Suprapubic skin (tissue), 4 donors: ENCODE results near the gene TRIM25.

Experiments used
- POLR2A ChIP-seq, 2 donors: fragments of 450-650 bp; IDR thresholded peaks; one replicate each; pipeline ENCODE4 v1.6.1; 2017; ENCODE audit warnings: antibody characterized with exemption in 2 of 2, mild to moderate bottlenecking in 2 of 2, moderate library complexity in 2 of 2
- POLR2AphosphoS5 ChIP-seq, 3 donors: sonication (generic); formaldehyde crosslinking; IDR thresholded peaks; one replicate each; pipeline ENCODE4 v1.6.1; 2017; ENCODE audit warnings: antibody characterized with exemption in 3 of 3
- TF ChIP-seq, protein P1 (sequence below), 2 donors: fragments of 200-600 bp in 1 of 2; fragments of 450-650 bp in 1 of 2; sonication (generic) in 1 of 2; IDR thresholded peaks; one replicate each; pipeline ENCODE4 v1.5.1; 2016 to 2019; ENCODE audit warnings: antibody characterized with exemption in 2 of 2, mild to moderate bottlenecking in 1 of 2, moderate library complexity in 1 of 2

DNA sequence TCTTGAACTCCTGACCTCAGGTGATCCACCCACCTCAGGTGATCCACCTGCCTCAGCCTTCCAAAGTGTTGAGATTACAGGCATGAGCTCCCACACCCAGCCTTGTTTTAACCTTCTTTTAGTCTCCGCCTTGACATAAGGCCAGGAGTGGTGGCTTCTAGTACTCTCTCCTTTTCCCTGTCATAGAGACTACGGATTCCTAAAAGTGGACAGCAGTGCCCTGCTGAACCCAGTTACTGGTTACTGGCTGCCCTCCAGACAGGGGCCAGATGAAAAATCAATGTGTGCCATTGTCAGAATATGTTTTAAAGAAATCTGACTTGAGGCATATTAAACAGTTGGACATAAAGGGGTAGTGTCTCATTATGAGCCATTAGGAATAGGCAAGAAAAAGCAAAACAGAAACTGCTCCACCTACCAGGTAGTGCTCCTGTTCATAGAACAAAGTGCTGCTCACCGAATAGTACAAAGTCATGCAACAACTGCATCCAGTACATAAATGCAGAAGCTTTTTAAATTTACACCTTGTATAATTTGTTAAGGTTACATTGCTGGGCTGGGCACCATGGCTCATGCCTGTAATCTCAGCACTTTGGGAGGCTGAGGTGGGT is 32.1 kb downstream of the TRIM25 start:
- TF ChIP-seq, protein P1, sequence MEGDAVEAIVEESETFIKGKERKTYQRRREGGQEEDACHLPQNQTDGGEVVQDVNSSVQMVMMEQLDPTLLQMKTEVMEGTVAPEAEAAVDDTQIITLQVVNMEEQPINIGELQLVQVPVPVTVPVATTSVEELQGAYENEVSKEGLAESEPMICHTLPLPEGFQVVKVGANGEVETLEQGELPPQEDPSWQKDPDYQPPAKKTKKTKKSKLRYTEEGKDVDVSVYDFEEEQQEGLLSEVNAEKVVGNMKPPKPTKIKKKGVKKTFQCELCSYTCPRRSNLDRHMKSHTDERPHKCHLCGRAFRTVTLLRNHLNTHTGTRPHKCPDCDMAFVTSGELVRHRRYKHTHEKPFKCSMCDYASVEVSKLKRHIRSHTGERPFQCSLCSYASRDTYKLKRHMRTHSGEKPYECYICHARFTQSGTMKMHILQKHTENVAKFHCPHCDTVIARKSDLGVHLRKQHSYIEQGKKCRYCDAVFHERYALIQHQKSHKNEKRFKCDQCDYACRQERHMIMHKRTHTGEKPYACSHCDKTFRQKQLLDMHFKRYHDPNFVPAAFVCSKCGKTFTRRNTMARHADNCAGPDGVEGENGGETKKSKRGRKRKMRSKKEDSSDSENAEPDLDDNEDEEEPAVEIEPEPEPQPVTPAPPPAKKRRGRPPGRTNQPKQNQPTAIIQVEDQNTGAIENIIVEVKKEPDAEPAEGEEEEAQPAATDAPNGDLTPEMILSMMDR (IDR thresholded peaks at IDR 0.05), result no peak
- TF ChIP-seq POLR2AphosphoS5 (IDR thresholded peaks at IDR 0.05), result no peak
- no peak for TF ChIP-seq POLR2A (IDR thresholded peaks at IDR 0.05)
